ENCODE data around the gene CDYL. TPM values are rescaled to one million over a fixed set of nuclear protein-coding genes. Genes with fewer than 3 reads are reported as not detected.

Gene CDYL
- total RNA-seq, 4 donors from 2014 or later = 32.1 to 61.4 (median 39.0) TPM

DNA sequence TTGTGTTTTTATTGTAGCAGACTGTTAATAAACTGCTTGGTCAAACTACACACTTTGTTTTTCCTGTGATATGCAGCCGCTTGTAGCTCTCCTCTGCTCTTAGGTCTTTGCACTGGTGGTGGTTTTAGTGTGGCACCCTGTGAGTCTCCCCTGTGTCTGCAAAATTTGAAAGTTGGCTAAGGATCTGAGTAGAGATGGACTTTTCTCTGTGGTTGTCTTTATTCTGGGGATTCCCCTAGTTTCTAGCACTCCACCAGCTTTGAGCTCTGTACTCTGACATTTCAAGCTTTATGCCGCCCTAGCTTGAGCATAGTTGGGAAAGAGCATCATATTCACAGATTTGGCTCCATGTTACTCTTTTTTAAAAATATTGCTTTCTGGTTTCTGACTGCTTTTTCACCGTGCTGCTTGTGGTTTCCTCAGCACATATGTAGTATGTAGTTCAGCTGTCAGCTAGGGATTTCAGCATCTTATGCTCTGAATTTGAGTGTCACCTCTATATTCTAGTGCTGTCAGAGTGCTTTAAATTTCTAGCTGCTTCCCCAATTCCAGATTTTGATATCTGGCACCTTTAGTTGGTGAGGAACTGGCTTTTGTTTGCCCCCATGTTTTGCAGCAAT lies 25.4 kb downstream of the CDYL start:
- intact Hi-C loops (cut with DNase I; ENCODE audit: low total_unique reads) = no loop called here
- WGBS, 2 donors = 73 to 89% methylated on average over 3 of the region's 3 CpGs
- DNase-seq (ENCODE audit: low spot score in 2 of 2) = no peak
- H3K4me3 ChIP-seq (ENCODE audit: low read depth, poor library complexity, severe bottlenecking) = no peak overlapping the region
- TF ChIP-seq, protein P1, sequence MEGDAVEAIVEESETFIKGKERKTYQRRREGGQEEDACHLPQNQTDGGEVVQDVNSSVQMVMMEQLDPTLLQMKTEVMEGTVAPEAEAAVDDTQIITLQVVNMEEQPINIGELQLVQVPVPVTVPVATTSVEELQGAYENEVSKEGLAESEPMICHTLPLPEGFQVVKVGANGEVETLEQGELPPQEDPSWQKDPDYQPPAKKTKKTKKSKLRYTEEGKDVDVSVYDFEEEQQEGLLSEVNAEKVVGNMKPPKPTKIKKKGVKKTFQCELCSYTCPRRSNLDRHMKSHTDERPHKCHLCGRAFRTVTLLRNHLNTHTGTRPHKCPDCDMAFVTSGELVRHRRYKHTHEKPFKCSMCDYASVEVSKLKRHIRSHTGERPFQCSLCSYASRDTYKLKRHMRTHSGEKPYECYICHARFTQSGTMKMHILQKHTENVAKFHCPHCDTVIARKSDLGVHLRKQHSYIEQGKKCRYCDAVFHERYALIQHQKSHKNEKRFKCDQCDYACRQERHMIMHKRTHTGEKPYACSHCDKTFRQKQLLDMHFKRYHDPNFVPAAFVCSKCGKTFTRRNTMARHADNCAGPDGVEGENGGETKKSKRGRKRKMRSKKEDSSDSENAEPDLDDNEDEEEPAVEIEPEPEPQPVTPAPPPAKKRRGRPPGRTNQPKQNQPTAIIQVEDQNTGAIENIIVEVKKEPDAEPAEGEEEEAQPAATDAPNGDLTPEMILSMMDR (IDR thresholded peaks at IDR 0.05) = no peak
- no peak for TF ChIP-seq POLR2A (IDR thresholded peaks at IDR 0.05)

DNA sequence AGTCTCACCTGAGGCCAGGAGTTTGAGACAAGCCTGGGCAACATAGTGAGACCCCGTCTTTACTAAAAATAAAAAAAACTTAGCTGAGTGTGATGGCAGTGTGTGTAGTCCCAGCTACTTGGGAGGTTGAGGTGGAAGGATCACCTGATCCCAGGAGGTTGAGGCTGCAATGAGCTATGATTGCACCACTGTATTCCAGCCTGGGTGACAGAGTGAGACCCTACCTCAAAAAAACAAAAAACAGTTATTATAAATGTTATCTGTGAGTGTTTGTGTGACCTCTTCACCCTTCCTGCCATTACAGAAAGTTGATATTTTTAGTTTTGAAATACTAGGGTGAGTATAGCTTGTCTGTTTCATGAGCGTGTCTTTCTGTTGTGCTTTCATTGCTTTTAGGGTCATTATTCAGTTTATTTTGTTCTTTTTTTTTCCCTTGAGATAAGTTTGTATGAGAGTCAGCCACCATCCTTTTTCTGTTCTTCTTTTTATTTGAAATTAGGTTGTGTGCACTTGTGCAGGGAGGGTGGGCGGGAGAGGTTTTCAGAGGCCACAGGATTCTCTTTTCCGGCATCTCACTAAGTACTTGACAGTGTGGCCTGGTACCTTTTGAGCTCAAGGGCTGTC lies 26.2 kb downstream of the CDYL start:
- WGBS, 2 donors = 90 to 94% methylated on average over 4 of the region's 4 CpGs
- H3K4me3 ChIP-seq (ENCODE audit: low read depth, poor library complexity, severe bottlenecking) = no peak overlapping the region
- intact Hi-C loops (cut with DNase I; ENCODE audit: low total_unique reads) = no loop called here
- no peak for DNase-seq (ENCODE audit: low spot score in 2 of 2)
- no peak for TF ChIP-seq POLR2A (IDR thresholded peaks at IDR 0.05)
- TF ChIP-seq, protein P1 (IDR thresholded peaks at IDR 0.05) = no peak

DNA sequence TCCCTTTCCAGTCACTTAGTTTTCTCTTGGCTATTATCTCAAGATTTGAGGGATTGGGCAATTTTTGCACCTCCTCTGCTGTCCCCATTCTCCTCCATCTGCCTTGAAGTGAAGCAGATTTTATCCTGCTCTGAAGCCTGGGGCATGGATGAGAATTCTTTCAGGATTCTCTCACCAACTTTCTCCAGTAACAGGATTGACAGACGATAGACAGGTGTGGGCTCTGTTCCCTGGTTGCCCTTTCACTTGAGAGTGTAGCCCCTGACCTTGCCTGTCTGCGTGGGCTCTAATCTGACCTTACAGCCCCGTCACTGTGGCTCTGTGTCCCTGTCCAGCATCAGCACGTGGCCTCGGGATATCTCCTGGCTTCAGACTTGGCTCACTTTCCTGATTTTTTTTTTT lies 27.1 kb downstream of the CDYL start:
- TF ChIP-seq POLR2A (IDR thresholded peaks at IDR 0.05) = no peak
- TF ChIP-seq, protein P1 (IDR thresholded peaks at IDR 0.05) = no peak
- no peak overlapping the region for H3K4me3 ChIP-seq (ENCODE audit: low read depth, poor library complexity, severe bottlenecking)
- DNase-seq (ENCODE audit: low spot score in 2 of 2) = no peak
- 58 to 59% methylated on average over 5 of the region's 5 CpGs for WGBS, 2 donors
- intact Hi-C loops (cut with DNase I; ENCODE audit: low total_unique reads) = no loop called here

DNA sequence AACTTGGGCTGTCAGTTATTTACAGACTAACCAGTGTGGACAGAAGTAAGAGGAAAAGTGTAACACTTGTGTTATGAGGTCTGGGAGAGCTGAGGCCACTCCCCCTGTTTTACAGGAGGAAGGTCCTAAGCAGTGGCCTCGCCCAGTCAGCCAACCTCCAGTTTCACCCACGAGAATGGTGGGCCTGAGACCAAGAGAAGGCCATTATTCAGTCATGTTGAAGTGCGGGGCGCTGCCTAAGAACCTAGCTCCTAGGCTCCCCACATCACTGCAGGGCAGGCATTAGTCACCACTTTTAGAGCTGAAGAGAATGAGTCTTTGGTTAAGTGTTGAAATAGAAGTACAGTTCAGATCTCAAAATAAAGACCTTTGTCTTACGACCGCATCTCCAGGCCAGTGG lies 27.9 kb downstream of the CDYL start:
- TF ChIP-seq, protein P1 (IDR thresholded peaks at IDR 0.05) = no peak
- TF ChIP-seq POLR2A (IDR thresholded peaks at IDR 0.05) = no peak
- no peak for DNase-seq (ENCODE audit: low spot score in 2 of 2)
- H3K4me3 ChIP-seq (ENCODE audit: low read depth, poor library complexity, severe bottlenecking) = no peak overlapping the region
- WGBS, 2 donors = 89 to 90% methylated on average over 6 of the region's 6 CpGs
- intact Hi-C loops (cut with DNase I; ENCODE audit: low total_unique reads) = no loop called here

DNA sequence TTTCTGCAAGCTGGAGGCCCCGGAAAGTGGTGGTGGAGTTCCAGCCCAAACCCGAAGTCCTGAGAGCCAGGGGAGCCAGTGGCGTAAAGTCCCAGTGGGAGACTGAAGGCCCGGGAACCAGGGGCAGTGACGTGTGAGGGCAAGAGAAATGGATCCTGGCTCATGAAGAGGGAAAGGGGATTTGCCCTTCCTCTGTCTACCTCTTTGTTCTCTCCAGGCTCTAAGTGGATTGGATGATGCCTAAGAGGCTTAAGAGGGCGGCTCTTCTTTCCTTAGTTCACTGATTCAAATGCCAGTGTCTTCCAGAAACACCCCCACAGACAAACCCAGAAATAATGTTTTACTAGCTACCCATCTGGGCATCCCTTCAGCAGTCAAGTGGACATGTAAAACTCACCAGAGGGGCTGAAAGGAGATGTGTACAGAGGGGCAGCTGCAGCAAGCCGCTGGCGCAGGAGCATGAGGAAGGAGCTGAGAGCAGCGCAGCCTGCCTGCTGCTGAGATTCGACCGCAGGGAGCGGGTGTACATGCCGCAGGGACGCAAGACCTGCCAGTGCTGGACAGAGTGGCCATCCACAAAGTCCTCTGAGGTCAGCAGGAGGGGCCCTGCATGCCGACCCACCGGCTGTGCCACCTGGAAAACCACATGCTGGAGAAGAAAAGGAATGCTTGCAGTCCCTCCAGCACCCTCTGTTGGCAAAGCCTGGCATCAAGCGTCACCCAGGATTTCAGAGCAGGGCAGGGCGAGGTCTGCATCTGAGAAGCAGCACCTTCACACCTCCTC lies 29.5 kb downstream of the CDYL start:
- WGBS, 2 donors = 75 to 78% methylated on average over 17 to 18 of the region's 18 CpGs
- TF ChIP-seq, protein P1 (IDR thresholded peaks at IDR 0.05) = no peak
- no peak for TF ChIP-seq POLR2A (IDR thresholded peaks at IDR 0.05)
- intact Hi-C loops (cut with DNase I; ENCODE audit: low total_unique reads) = no loop called here

More for the DNA sequence above, 29.5 kb downstream of the CDYL start:
- DNase-seq (ENCODE audit: low spot score in 2 of 2) = peak in 1 of 2 donors; percentile 23
- H3K4me3 ChIP-seq (ENCODE audit: low read depth, poor library complexity, severe bottlenecking) = no peak overlapping the region

Data from lower leg skin (tissue), 4 donors.